Ascending aorta (tissue), 2 donors: ENCODE results near the gene TESK2. TPM values are rescaled to one million over a fixed set of nuclear protein-coding genes. Genes with fewer than 3 reads are reported as not detected.
"Not testable (repeated sequence)": the region's sequence is repeated elsewhere in the genome, so short reads cannot be mapped to it uniquely, and the experiment has no call there.

Experiments
- DNase-seq, 2 donors: peaks; one replicate each; pipeline ENCODE4 v3.0.0-alpha.2; 2019; ENCODE audit warnings: low spot score in 2 of 2
- H3K27ac ChIP-seq, 2 donors: fragments of 200-600 bp; sonication (generic); one replicate each; pipeline ENCODE4 v1.5.1; 2016 to 2017; ENCODE audit warnings: mild to moderate bottlenecking in 1 of 2
- H3K27me3 ChIP-seq: fragments of 200-600 bp; sonication (generic); one replicate; pipeline ENCODE4 v1.5.1; 2017
- H3K36me3 ChIP-seq, 2 donors: fragments of 200-600 bp; sonication (generic); one replicate each; pipeline ENCODE4 v1.5.1; 2016
- H3K4me1 ChIP-seq, 2 donors: fragments of 200-600 bp; sonication (generic); one replicate each; pipeline ENCODE4 v1.5.1; 2016 to 2017; ENCODE audit warnings: mild to moderate bottlenecking in 1 of 2
- H3K4me3 ChIP-seq, 2 donors: fragments of 200-600 bp; sonication (generic); one replicate each; pipeline ENCODE4 v1.5.1; 2016 to 2017; ENCODE audit warnings: mild to moderate bottlenecking in 1 of 2
- H3K9me3 ChIP-seq, 2 donors: fragments of 200-600 bp; sonication (generic); one replicate each; pipeline ENCODE4 v1.5.1; 2016
- intact Hi-C: fragments of 100-400 bp; cut with DNase I; formaldehyde crosslinking; loops from one replicate; pipeline ENCODE4 v1.15.1; 2023
- total RNA-seq: library from RNA; depleted of rRNA; stranded (reverse); fragments of >200 nt; gene quantifications from one replicate; pipeline ENCODE4 v1.1.0, GENCODE V29; 2016
- TF ChIP-seq, protein P1 (sequence below), 3 experiments: fragments of 200-600 bp in 2 of 3; fragments of 450-650 bp in 1 of 3; sonication (generic) in 2 of 3; IDR thresholded peaks; one replicate each; pipeline ENCODE4 v1.5.1; 2016 to 2019; ENCODE audit warnings: antibody characterized with exemption in 3 of 3, mild to moderate bottlenecking in 1 of 3, moderate library complexity in 1 of 3

The TESK2 gene
- total RNA-seq, 1 donor from 2014 or later = 0.32 TPM

DNA sequence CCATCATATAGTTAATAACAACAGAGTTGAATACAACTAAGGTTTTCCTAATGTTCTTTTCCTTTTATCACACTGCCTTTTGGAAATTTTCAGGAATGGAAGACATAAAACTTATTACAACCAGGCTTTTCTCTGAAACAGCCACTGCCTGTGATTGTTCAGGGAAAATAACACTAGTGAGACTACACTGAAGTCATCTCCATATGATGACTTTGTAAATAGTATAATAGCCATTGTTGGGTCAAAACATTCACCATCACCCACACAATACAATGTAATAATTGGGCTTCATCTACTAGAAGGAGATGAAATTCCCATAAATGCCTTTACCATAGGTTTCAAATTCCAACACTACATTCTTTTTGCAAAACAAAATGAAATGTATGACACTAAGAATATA is 5.0 kb downstream of the TESK2 start:
- intact Hi-C loops = loop anchor here (5.0 kb wide), 1 partner anchor 279 kb away; the partner anchor contains the start of gene ZSWIM5
- Histone ChIP-seq H3K9me3 (no peaks in the 10 kb centered on the region), H3K4me3 (no peak overlapping the region), H3K4me1 (peaks cover 3 to 4% of the 10 kb centered on the region in 2 donors), H3K27ac (no peak overlapping the region), H3K36me3 (no peaks in the 10 kb centered on the region), H3K27me3 (no peaks in the 10 kb centered on the region)
- TF ChIP-seq, protein P1, sequence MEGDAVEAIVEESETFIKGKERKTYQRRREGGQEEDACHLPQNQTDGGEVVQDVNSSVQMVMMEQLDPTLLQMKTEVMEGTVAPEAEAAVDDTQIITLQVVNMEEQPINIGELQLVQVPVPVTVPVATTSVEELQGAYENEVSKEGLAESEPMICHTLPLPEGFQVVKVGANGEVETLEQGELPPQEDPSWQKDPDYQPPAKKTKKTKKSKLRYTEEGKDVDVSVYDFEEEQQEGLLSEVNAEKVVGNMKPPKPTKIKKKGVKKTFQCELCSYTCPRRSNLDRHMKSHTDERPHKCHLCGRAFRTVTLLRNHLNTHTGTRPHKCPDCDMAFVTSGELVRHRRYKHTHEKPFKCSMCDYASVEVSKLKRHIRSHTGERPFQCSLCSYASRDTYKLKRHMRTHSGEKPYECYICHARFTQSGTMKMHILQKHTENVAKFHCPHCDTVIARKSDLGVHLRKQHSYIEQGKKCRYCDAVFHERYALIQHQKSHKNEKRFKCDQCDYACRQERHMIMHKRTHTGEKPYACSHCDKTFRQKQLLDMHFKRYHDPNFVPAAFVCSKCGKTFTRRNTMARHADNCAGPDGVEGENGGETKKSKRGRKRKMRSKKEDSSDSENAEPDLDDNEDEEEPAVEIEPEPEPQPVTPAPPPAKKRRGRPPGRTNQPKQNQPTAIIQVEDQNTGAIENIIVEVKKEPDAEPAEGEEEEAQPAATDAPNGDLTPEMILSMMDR (IDR thresholded peaks at IDR 0.05) = no peak
- no peak for DNase-seq

DNA sequence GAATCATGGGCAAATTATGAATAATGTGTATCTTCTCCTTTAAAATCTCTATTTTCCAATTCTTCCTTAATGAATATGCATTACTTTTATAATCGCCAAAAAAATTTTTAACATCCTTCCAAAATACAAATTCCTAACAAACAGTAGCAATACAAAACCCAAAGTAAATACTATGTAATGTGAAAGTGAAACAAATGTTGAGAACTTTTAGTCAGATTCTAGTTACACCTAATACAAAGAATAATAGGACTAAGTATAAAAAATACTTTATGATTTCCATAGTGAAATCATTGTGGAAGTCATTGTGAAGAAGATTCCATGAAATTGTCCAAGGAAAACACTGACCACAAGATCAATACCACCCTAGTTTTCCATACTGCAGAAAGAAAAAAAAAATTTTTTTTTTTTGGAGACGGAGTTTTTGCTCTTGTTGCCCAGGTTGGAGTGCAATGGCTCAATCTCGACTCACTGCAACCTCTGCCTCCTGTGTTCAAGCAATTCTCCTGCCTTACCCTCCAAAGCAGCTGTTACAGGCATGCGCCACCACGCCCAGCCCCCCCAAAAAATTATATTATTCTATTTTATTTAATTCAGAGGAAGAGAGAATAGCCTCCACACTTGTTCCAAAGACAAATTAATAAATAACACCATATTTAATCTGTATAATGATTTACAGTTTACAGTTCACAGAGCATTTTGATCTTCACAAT is 11.8 kb downstream of the TESK2 start:
- H3K27me3 ChIP-seq = no peaks in the 10 kb centered on the region
- TF ChIP-seq, protein P1 (IDR thresholded peaks at IDR 0.05) = no peak
- no peaks in the 10 kb centered on the region for H3K4me1 ChIP-seq
- H3K9me3 ChIP-seq = no peaks in the 10 kb centered on the region
- intact Hi-C loops = no loop called here
- no peak overlapping the region for H3K27ac ChIP-seq
- H3K36me3 ChIP-seq = no peaks in the 10 kb centered on the region
- H3K4me3 ChIP-seq = no peak overlapping the region
- no peak for DNase-seq

DNA sequence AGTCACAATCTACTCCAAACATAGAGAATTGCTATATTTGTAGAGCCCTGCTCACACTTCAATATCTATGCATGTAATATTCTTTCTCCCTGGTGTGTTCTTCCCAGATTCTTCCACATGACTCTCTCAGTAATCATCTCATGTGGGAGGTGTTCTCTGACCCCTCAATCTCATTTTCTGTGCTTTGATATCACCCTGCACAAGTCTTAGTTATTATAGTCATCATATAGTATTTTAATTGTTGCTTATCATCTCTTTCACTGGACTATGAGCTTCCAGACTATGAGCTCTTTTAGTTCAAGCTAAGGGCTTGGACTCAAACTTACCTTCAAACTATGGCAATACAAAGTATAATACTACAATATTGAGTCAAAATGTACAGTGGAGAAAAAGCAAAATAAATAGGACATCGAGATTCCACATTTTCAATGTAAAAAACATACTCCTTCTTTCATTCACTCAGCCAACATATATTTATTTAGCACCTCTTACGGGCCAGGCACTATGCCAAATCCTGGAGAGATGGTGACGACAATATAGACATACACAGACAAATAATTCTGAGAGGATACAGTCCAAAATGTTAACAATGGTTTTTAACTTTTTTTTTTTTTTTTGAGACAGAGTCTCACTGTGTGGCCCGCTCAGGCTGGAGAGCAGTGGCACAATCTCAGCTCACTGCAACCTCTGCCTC is 12.7 kb downstream of the TESK2 start:
- no peaks in the 10 kb centered on the region for H3K9me3 ChIP-seq
- no peaks in the 10 kb centered on the region for H3K27me3 ChIP-seq
- no peak overlapping the region for H3K4me3 ChIP-seq
- no peaks in the 10 kb centered on the region for H3K4me1 ChIP-seq
- H3K36me3 ChIP-seq = no peaks in the 10 kb centered on the region
- H3K27ac ChIP-seq = no peak overlapping the region
- intact Hi-C loops = no loop called here
- no peak for DNase-seq
- TF ChIP-seq, protein P1 (IDR thresholded peaks at IDR 0.05) = no peak

DNA sequence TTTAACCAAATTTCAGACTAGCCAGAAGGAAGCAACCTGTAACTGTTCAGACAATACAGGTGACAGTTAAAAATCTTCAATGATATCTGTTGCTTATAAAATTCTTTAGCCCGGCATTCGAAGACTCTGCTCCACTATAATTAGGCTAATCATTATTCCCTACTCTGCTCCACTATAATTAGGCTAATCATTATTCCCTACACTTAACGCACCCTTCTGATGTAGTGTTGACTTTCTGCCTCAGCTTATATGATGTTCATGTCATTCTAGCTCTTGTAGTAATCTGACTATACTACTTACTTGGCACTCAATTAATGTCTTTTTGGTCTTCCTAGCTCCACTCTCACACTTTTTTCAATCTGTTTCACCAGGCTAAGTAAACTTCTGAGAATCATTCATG is 13.3 kb downstream of the TESK2 start:
- intact Hi-C loops = no loop called here
- H3K27me3 ChIP-seq = no peaks in the 10 kb centered on the region
- H3K27ac ChIP-seq = no peak overlapping the region
- H3K36me3 ChIP-seq = no peaks in the 10 kb centered on the region
- TF ChIP-seq, protein P1 (IDR thresholded peaks at IDR 0.05) = no peak
- no peak for DNase-seq
- no peak overlapping the region for H3K4me3 ChIP-seq
- H3K9me3 ChIP-seq = no peaks in the 10 kb centered on the region
- no peaks in the 10 kb centered on the region for H3K4me1 ChIP-seq

DNA sequence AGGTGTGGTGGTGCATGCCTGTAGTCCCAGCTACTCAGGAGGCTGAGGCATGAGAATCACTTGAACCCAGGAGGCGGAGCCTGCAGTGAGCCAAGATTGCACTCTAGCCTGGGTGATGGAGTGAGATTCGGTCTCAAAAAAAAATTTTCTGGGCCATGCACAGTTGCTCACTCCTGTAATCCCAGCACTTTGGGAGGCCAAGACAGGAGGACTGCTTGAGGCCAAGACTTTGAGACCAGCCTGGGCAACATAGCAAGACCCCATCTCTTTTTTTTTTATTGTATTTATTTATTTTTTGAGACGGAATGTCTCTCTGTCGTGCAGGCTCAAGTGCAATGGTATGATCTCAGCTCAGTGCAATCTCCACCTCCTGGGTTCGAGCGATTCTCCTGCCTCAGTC is 16.8 kb downstream of the TESK2 start:
- H3K36me3 ChIP-seq, H3K4me3 ChIP-seq, H3K27ac ChIP-seq, intact Hi-C loops, H3K4me1 ChIP-seq, DNase-seq, H3K27me3 ChIP-seq, H3K9me3 ChIP-seq: not testable (repeated sequence)

DNA sequence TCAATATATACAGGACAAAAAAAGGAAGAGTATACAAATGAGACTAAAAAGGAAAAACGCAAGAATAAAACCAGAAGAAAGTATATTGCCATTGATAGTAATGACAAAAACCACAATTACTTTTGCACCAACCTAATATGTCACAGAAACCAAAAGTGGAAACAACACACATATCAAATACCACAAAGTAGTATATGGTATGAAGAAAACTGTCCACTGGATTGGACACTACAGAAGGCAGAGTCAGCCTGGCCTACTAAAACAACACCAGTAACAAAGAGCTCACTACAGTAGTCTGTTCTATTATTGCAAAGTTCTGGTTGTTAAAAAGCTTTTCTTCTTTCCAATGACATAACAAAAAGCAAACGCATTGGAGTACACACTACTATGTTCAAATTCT is 17.7 kb downstream of the TESK2 start:
- H3K27ac ChIP-seq = no peak overlapping the region
- H3K4me1 ChIP-seq = no peaks in the 10 kb centered on the region
- DNase-seq = no peak
- no peaks in the 10 kb centered on the region for H3K9me3 ChIP-seq
- H3K4me3 ChIP-seq = no peak overlapping the region
- H3K27me3 ChIP-seq = no peaks in the 10 kb centered on the region
- TF ChIP-seq, protein P1 (IDR thresholded peaks at IDR 0.05) = no peak
- intact Hi-C loops = no loop called here
- H3K36me3 ChIP-seq = no peaks in the 10 kb centered on the region
